CD8-positive, alpha-beta memory T cell (primary cell): ENCODE data around the gene PLEKHA7. TPM values are rescaled to one million over a fixed set of nuclear protein-coding genes. Genes with fewer than 3 reads are reported as not detected.
"Not testable (repeated sequence)": the region's sequence is repeated elsewhere in the genome, so short reads cannot be mapped to it uniquely, and the experiment has no call there.

Source experiments
- CTCF ChIA-PET: fragments of 350-600 bp; sonication (Branson Sonifier 250); formaldehyde crosslinking; loops from one replicate; lab custom pipeline; 2021; ENCODE audit warnings: antibody characterized with exemption; lab: Charles Lee
- POLR2A ChIA-PET: fragments of 350-600 bp; sonication (Branson Sonifier 250); formaldehyde crosslinking; loops from one replicate; lab custom pipeline; 2021; ENCODE audit warnings: antibody characterized with exemption; lab: Charles Lee
- DNase-seq, 5 donors: peaks; one replicate each; pipeline versions ENCODE4 v3.0.0 to v3.0.0-alpha.2; 2020 to 2022; ENCODE audit warnings: mixed read lengths in 1 of 5
- H3K27ac ChIP-seq: one replicate; pipeline ENCODE4 v1.7.0; 2013; ENCODE audit warnings: low read depth, mild to moderate bottlenecking, low read length, moderate library complexity
- H3K27me3 ChIP-seq: 2 replicates; pipeline ENCODE4 v1.7.0; 2013; ENCODE audit warnings: low read length, mild to moderate bottlenecking; ENCODE audit not compliant: insufficient read depth, poor library complexity, severe bottlenecking
- H3K36me3 ChIP-seq: 2 replicates; pipeline ENCODE4 v1.7.0; 2013; ENCODE audit warnings: mild to moderate bottlenecking, low read length, moderate library complexity; ENCODE audit not compliant: insufficient read depth
- H3K4me1 ChIP-seq: 2 replicates; pipeline ENCODE4 v1.7.0; 2013; ENCODE audit warnings: mild to moderate bottlenecking, low read length, moderate library complexity; ENCODE audit not compliant: insufficient read depth
- H3K4me3 ChIP-seq: 2 replicates; pipeline ENCODE4 v1.7.0; 2013; ENCODE audit warnings: mild to moderate bottlenecking, low read length
- H3K9me3 ChIP-seq: 2 replicates; pipeline ENCODE4 v1.7.0; 2013; ENCODE audit warnings: mild to moderate bottlenecking, low read length
- H3K27ac Mint-ChIP-seq, 8 donors: one replicate each; pipeline ENCODE4 v1.8.0; 2020 to 2021; ENCODE audit warnings: mixed read lengths in 8 of 8, mild to moderate bottlenecking in 6 of 8, inconsistent platforms in 3 of 8, moderate library complexity in 3 of 8
- H3K27me3 Mint-ChIP-seq, 2 donors: one replicate each; pipeline ENCODE4 v1.8.0; 2020 to 2021; ENCODE audit warnings: mixed read lengths in 2 of 2, mild to moderate bottlenecking in 1 of 2, moderate library complexity in 1 of 2
- H3K36me3 Mint-ChIP-seq, 3 donors: one replicate each; pipeline ENCODE4 v1.8.0; 2020 to 2021; ENCODE audit warnings: mixed read lengths in 3 of 3, inconsistent platforms in 1 of 3, mild to moderate bottlenecking in 1 of 3
- H3K4me1 Mint-ChIP-seq, 3 donors: one replicate each; pipeline ENCODE4 v1.8.0; 2020 to 2021; ENCODE audit warnings: mixed read lengths in 3 of 3, inconsistent platforms in 1 of 3, mild to moderate bottlenecking in 1 of 3
- H3K4me3 Mint-ChIP-seq, 7 donors: one replicate each; pipeline ENCODE4 v1.8.0; 2020 to 2021; ENCODE audit warnings: mixed read lengths in 7 of 7, mild to moderate bottlenecking in 6 of 7, moderate library complexity in 4 of 7, inconsistent platforms in 2 of 7
- H3K9me3 Mint-ChIP-seq, 5 donors: one replicate each; pipeline ENCODE4 v1.8.0; 2020 to 2022; ENCODE audit warnings: mixed read lengths in 5 of 5, mild to moderate bottlenecking in 3 of 5, moderate library complexity in 2 of 5, inconsistent platforms in 1 of 5
- polyA plus RNA-seq: library from polyadenylated mRNA; unstranded; fragments of 300-500 nt; fragmentation: Illumina TruSeq; gene quantifications from one replicate; pipeline ENCODE4 v1.2.3, GENCODE V29; 2021
- total RNA-seq, 2 experiments: library from RNA; stranded (reverse); gene quantifications; one replicate each; pipeline ENCODE4 v1.2.3, GENCODE V29; 2021

PLEKHA7 gene
- total and polyA plus RNA-seq, 3 experiments from 2014 or later, result 4.1 to 6.6 (median 5.3) TPM

DNA sequence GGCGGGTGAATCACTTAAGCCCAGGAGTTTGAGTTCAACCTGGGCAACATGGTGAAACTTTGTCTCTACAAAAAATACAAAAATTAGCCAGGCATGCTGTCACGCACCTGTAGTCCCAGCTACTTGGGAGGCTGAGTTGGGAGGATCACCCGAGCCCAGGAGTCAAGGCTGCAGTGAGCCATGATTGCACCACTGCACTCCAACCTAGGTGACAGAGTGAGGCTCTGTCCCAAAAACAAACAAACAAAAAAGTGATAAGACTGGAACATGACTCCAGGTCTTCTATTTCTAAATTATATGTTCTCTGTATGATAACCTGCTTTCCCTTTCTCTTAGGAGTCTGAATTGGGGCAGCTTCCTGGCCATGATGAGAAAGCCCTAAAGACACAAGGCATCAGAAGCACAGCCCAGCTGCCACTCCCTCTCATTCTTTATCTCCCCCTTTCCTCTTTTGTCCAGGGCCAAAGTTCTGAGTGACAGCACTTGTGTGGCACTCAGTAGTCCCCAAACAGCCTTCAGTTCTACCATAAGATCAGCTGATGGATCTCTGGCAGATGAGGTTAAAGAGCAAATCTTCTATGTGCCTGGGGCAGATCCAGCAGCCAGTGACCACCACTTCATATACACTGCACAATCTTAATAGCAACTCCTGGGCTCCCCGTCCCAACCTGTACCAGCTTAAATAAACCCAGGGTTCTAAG is 139.8 kb downstream of the PLEKHA7 start:
- ChIA-PET CTCF (interaction anchor here (0.7 kb wide), 1 partner anchor 11 kb away, joined by 3 read pairs; no protein-coding TSS in a partner anchor), POLR2A (no interaction called here)
- Histone ChIP-seq H3K27ac (no peak overlapping the region), H3K4me1 (no peaks in the 10 kb centered on the region), H3K36me3 (no peaks in the 10 kb centered on the region), H3K9me3 (no peaks in the 10 kb centered on the region), H3K4me3 (no peak overlapping the region), H3K27me3 (no peaks in the 10 kb centered on the region)
- peaks cover 2 to 18% of the 10 kb centered on the region in 2 donors for H3K27me3 Mint-ChIP-seq
- no peak for DNase-seq
- no peak overlapping the region for H3K4me3 Mint-ChIP-seq
- no peaks in the 10 kb centered on the region for H3K4me1 Mint-ChIP-seq
- no peaks in the 10 kb centered on the region for H3K9me3 Mint-ChIP-seq
- peaks cover 0 to 1% (median 0%) of the 10 kb centered on the region in 3 donors for H3K36me3 Mint-ChIP-seq
- H3K27ac Mint-ChIP-seq, result peak overlapping the region in 1 of 8 donors; percentile 42

DNA sequence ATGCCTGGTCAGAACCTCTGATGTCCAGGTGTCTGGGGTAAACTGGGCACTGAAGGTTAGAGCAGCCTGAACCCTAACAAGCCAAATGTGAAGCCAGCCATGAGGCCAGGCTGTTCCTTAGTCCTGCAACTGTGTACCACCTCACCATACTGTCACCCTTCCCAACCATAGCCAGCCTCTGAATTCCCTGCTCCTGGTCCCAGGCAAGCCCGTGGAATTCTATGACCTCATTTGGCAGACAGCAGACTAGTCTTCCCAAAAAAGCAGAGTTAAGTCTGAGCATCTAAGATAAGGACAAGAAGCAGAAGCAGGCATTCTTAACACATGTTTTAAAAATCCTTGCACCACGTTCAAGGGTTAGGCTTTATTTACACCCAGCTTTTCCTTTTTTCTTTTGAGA is 140.9 kb downstream of the PLEKHA7 start:
- no peaks in the 10 kb centered on the region for H3K27me3 ChIP-seq
- H3K9me3 ChIP-seq, result no peaks in the 10 kb centered on the region
- peaks cover 0 to 1% (median 0%) of the 10 kb centered on the region in 3 donors for H3K36me3 Mint-ChIP-seq
- H3K4me3 ChIP-seq, result no peak overlapping the region
- no peaks in the 10 kb centered on the region for H3K4me1 ChIP-seq
- peaks cover 0 to 15% of the 10 kb centered on the region in 2 donors for H3K27me3 Mint-ChIP-seq
- no peaks in the 10 kb centered on the region for H3K9me3 Mint-ChIP-seq
- peak overlapping the region in 1 of 8 donors; percentile 16 for H3K27ac Mint-ChIP-seq
- DNase-seq, result no peak
- no peak overlapping the region for H3K4me3 Mint-ChIP-seq
- ChIA-PET POLR2A (no interaction called here), CTCF (no interaction called here)
- H3K4me1 Mint-ChIP-seq, result no peaks in the 10 kb centered on the region
- no peak overlapping the region for H3K27ac ChIP-seq
- H3K36me3 ChIP-seq, result no peaks in the 10 kb centered on the region

DNA sequence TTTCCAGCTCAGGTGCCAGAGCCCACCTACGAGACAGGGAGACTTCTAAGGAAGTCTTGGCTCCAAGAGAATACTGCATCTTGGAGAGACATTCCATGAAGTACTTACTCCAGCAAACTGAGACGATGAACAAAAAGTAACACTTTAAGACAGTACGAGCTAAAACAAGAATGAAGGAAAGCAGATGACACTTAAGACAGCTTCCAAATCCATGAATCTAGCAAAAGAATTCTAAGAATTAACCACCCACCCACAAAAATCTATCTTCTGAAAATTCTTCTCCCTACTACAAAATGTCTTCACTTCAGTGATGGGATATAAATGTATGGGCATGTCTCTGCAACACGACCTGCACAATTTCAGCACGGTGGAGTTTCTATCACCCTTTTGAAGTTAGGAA is 142.8 kb downstream of the PLEKHA7 start:
- CTCF ChIA-PET, result no interaction called here
- Mint-ChIP-seq H3K9me3 (peaks cover 0 to 2% (median 0%) of the 10 kb centered on the region in 5 donors), H3K36me3 (peaks cover 0 to 5% (median 1%) of the 10 kb centered on the region in 3 donors), H3K27ac (no peak overlapping the region), H3K27me3 (peaks cover 0 to 11% of the 10 kb centered on the region in 2 donors), H3K4me3 (no peak overlapping the region), H3K4me1 (no peaks in the 10 kb centered on the region)
- Histone ChIP-seq H3K4me3 (no peak overlapping the region), H3K36me3 (no peaks in the 10 kb centered on the region), H3K4me1 (no peaks in the 10 kb centered on the region), H3K27me3 (no peaks in the 10 kb centered on the region), H3K9me3 (no peaks in the 10 kb centered on the region), H3K27ac (no peak overlapping the region)
- DNase-seq, result no peak
- POLR2A ChIA-PET, result no interaction called here

DNA sequence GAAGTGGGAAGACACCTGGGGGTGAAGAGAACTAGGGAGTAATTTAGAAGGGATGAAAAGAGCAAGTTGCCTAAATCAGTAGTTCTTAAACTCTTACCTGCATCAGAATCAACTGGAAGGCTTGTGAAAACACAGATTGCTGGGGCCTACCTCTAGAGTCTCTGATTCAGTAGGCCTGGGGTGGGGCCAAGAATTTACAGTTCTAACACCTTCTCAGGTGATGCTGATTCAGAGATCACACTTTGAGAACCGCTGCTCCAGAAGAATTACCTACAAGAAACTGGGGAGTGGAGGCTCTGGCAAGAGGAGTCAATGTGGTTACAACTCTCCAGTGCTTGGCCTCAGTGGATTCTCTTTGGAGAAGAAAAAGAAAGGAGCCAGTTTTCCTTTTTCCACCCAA is 147.1 kb downstream of the PLEKHA7 start:
- Histone ChIP-seq H3K4me1 (no peaks in the 10 kb centered on the region), H3K9me3 (no peaks in the 10 kb centered on the region), H3K36me3 (no peaks in the 10 kb centered on the region), H3K4me3 (no peak overlapping the region), H3K27me3 (no peaks in the 10 kb centered on the region), H3K27ac (no peak overlapping the region)
- DNase-seq, result no peak
- no peaks in the 10 kb centered on the region for H3K4me1 Mint-ChIP-seq
- H3K36me3 Mint-ChIP-seq, result peaks cover 0 to 5% (median 1%) of the 10 kb centered on the region in 3 donors
- no peak overlapping the region for H3K27ac Mint-ChIP-seq
- ChIA-PET CTCF (no interaction called here), POLR2A (no interaction called here)
- no peak overlapping the region for H3K4me3 Mint-ChIP-seq
- H3K27me3 Mint-ChIP-seq, result peaks cover 0 to 7% of the 10 kb centered on the region in 2 donors
- peaks cover 0 to 2% (median 0%) of the 10 kb centered on the region in 5 donors for H3K9me3 Mint-ChIP-seq

DNA sequence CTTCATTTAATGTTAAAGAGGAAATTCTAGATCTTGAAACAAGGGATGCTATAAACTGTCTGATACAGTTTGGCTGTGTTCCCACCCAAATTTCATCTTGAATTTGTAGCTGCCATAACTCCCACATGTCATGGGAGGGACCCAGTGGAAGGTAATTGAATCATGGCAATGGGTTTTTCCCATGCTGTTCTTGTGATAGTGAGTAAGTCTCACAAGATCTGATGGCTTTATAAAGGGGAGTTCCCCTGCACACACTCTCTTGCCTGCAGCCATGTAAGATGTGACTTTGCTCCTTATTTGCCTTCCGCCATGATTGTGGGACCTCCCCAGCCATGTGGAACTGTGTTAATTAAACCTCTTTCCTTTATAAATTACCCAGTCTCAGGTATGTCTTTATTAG is 149.8 kb downstream of the PLEKHA7 start:
- H3K27ac ChIP-seq, H3K9me3 Mint-ChIP-seq, H3K9me3 ChIP-seq, H3K27ac Mint-ChIP-seq, H3K4me1 Mint-ChIP-seq, DNase-seq, H3K36me3 ChIP-seq, H3K4me1 ChIP-seq, H3K4me3 ChIP-seq, H3K36me3 Mint-ChIP-seq, H3K4me3 Mint-ChIP-seq, CTCF ChIA-PET, H3K27me3 ChIP-seq, H3K27me3 Mint-ChIP-seq, POLR2A ChIA-PET: not testable (repeated sequence)

DNA sequence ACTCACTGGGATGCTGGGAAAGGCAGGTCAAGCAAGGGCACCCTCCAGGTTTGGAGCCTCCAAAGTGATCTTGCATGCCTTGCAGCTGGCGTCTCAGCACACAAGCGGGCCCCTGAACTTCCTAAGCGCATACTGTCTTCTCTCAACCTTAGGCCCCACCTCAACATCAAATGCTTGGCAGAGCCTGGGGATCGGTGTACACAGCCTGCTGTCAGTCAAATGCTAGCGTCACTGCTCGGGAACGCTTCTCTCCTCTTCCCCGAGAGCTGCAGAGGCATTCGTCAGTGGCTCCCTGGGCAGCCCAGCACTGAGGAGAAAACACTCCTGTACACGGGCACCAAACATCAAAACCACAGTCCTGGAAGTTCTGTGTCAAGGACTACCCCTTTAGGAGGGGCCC is 150.8 kb downstream of the PLEKHA7 start:
- Histone ChIP-seq H3K9me3 (no peaks in the 10 kb centered on the region), H3K4me3 (no peak overlapping the region), H3K4me1 (no peaks in the 10 kb centered on the region), H3K27me3 (no peaks in the 10 kb centered on the region), H3K36me3 (no peaks in the 10 kb centered on the region), H3K27ac (no peak overlapping the region)
- no peak overlapping the region for H3K4me3 Mint-ChIP-seq
- no peak overlapping the region for H3K27ac Mint-ChIP-seq
- H3K27me3 Mint-ChIP-seq, result peaks cover 0 to 13% of the 10 kb centered on the region in 2 donors
- peaks cover 0 to 5% (median 0%) of the 10 kb centered on the region in 3 donors for H3K36me3 Mint-ChIP-seq
- no peaks in the 10 kb centered on the region for H3K4me1 Mint-ChIP-seq
- POLR2A ChIA-PET, result no interaction called here
- CTCF ChIA-PET, result no interaction called here
- peaks cover 0 to 2% (median 0%) of the 10 kb centered on the region in 5 donors for H3K9me3 Mint-ChIP-seq
- DNase-seq, result no peak

DNA sequence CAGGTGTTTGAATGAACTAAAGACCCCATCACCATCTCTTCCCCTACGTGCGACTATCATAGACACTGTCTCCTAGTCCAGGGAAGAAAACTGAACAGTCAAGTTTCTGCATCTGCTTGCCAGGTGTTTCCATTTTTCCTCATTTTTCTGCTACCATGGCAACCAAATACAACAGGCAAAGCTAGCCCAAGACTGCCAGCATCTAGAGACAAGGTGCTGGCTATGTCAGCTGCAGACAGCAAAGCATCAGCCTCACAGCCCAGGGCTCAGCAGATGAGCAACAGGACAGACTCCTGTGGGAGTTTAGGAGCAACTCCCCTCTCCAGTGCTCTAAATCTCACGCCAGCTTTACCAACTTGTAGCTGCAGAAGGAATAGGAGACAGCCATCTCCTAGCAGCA is 151.5 kb downstream of the PLEKHA7 start:
- Histone ChIP-seq H3K36me3 (no peaks in the 10 kb centered on the region), H3K27me3 (no peaks in the 10 kb centered on the region), H3K4me1 (no peaks in the 10 kb centered on the region), H3K9me3 (no peaks in the 10 kb centered on the region), H3K4me3 (no peak overlapping the region), H3K27ac (no peak overlapping the region)
- no peak overlapping the region for H3K4me3 Mint-ChIP-seq
- H3K27me3 Mint-ChIP-seq, result peaks cover 0 to 13% of the 10 kb centered on the region in 2 donors
- H3K4me1 Mint-ChIP-seq, result no peaks in the 10 kb centered on the region
- ChIA-PET POLR2A (no interaction called here), CTCF (no interaction called here)
- H3K27ac Mint-ChIP-seq, result no peak overlapping the region
- H3K9me3 Mint-ChIP-seq, result no peaks in the 10 kb centered on the region
- peaks cover 0 to 2% (median 0%) of the 10 kb centered on the region in 3 donors for H3K36me3 Mint-ChIP-seq
- no peak for DNase-seq

DNA sequence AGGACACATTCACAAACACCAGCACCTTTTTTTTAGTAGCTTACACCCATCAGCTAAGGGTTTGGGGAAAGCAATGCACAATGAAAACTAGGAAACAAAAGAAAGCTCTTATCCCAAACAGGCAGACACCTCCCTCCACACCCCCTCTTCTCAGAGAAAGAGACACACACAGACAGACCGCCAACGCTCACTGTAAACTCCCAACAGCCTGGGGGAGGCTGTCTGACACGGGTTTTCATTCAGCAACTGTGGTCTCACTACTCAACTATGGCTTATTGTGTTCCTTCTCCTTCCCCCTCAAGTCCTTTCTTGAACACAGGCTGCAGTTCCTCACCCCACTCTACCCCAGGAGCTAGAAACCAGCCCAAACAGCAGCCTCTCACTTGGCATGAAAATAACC is 152.4 kb downstream of the PLEKHA7 start:
- no peak overlapping the region for H3K4me3 ChIP-seq
- no peaks in the 10 kb centered on the region for H3K9me3 ChIP-seq
- no peaks in the 10 kb centered on the region for H3K36me3 Mint-ChIP-seq
- H3K27me3 ChIP-seq, result no peaks in the 10 kb centered on the region
- H3K27ac ChIP-seq, result no peak overlapping the region
- no peaks in the 10 kb centered on the region for H3K9me3 Mint-ChIP-seq
- no peak overlapping the region for H3K4me3 Mint-ChIP-seq
- H3K27ac Mint-ChIP-seq, result no peak overlapping the region
- ChIA-PET POLR2A (no interaction called here), CTCF (no interaction called here)
- no peaks in the 10 kb centered on the region for H3K36me3 ChIP-seq
- no peaks in the 10 kb centered on the region for H3K4me1 ChIP-seq
- peaks cover 0 to 13% of the 10 kb centered on the region in 2 donors for H3K27me3 Mint-ChIP-seq
- no peak for DNase-seq
- H3K4me1 Mint-ChIP-seq, result no peaks in the 10 kb centered on the region
